IPS-18a (cell line): ENCODE results near the gene CRPPA.

Experiments
- H3K27ac ChIP-seq: one replicate; pipeline ENCODE4 v1.5.1; 2013; ENCODE audit warnings: low read length
- H3K27me3 ChIP-seq: one replicate; pipeline ENCODE4 v1.6.1; 2013; ENCODE audit warnings: mild to moderate bottlenecking, low read length; ENCODE audit not compliant: control insufficient read depth, insufficient read depth
- H3K36me3 ChIP-seq: one replicate; pipeline ENCODE4 v1.6.1; 2013; ENCODE audit warnings: low read depth, low read length; ENCODE audit not compliant: control insufficient read depth
- H3K4me1 ChIP-seq: one replicate; pipeline ENCODE4 v1.6.1; 2013; ENCODE audit warnings: low read depth, low read length; ENCODE audit not compliant: control insufficient read depth
- H3K4me3 ChIP-seq: one replicate; pipeline ENCODE4 v1.5.1; 2013; ENCODE audit warnings: low read length
- H3K9ac ChIP-seq: one replicate; pipeline ENCODE4 v1.6.1; 2013; ENCODE audit warnings: mild to moderate bottlenecking, low read length, moderate library complexity
- H3K9me3 ChIP-seq: one replicate; pipeline ENCODE4 v1.6.1; 2013; ENCODE audit warnings: low read depth, low read length; ENCODE audit not compliant: control insufficient read depth

The CRPPA gene

GRCh38 chr7:16403475-16403874 lies 17.9 kb downstream of the CRPPA start:
- Histone ChIP-seq H3K27me3 (no peaks in the 10 kb centered on the region), H3K4me1 (no peaks in the 10 kb centered on the region), H3K9me3 (peaks cover 22% of the 10 kb centered on the region), H3K4me3 (no peak overlapping the region), H3K27ac (no peak overlapping the region), H3K9ac (no peak overlapping the region), H3K36me3 (no peaks in the 10 kb centered on the region)

- Histone ChIP-seq H3K9ac (no peak overlapping the region), H3K4me3 (no peak overlapping the region), H3K27me3 (no peaks in the 10 kb centered on the region), H3K27ac (no peak overlapping the region), H3K4me1 (no peaks in the 10 kb centered on the region), H3K36me3 (no peaks in the 10 kb centered on the region), H3K9me3 (peaks cover 28% of the 10 kb centered on the region)
These were observed 18.4 kb downstream of the CRPPA start for GRCh38 chr7:16402940-16403339.

GRCh38 chr7:16402091-16402490 lies 19.2 kb downstream of the CRPPA start:
- H3K27me3 ChIP-seq: no peaks in the 10 kb centered on the region
- no peaks in the 10 kb centered on the region for H3K4me1 ChIP-seq
- no peaks in the 10 kb centered on the region for H3K36me3 ChIP-seq
- peaks cover 36% of the 10 kb centered on the region for H3K9me3 ChIP-seq
- no peak overlapping the region for H3K4me3 ChIP-seq
- H3K9ac ChIP-seq: no peak overlapping the region
- H3K27ac ChIP-seq: no peak overlapping the region

GRCh38 chr7:16400893-16401275 lies 20.5 kb downstream of the CRPPA start:
- H3K27ac ChIP-seq: no peak overlapping the region
- H3K9ac ChIP-seq: no peak overlapping the region
- H3K9me3 ChIP-seq: peaks cover 46% of the 10 kb centered on the region
- no peaks in the 10 kb centered on the region for H3K36me3 ChIP-seq
- no peaks in the 10 kb centered on the region for H3K4me1 ChIP-seq
- no peaks in the 10 kb centered on the region for H3K27me3 ChIP-seq
- no peak overlapping the region for H3K4me3 ChIP-seq

GRCh38 chr7:16399916-16400892 lies 21.1 kb downstream of the CRPPA start:
- Histone ChIP-seq H3K36me3 (no peaks in the 10 kb centered on the region), H3K4me3 (no peak overlapping the region), H3K27me3 (no peaks in the 10 kb centered on the region), H3K9ac (no peak overlapping the region), H3K4me1 (no peaks in the 10 kb centered on the region), H3K27ac (no peak overlapping the region), H3K9me3 (peaks cover 46% of the 10 kb centered on the region)

- Histone ChIP-seq H3K36me3 (no peaks in the 10 kb centered on the region), H3K4me1 (no peaks in the 10 kb centered on the region), H3K9ac (no peak overlapping the region), H3K4me3 (no peak overlapping the region), H3K27ac (no peak overlapping the region), H3K9me3 (peaks cover 46% of the 10 kb centered on the region), H3K27me3 (no peaks in the 10 kb centered on the region)
These were observed 22.0 kb downstream of the CRPPA start for GRCh38 chr7:16399265-16399831.

- peak overlapping the region; percentile 4 for H3K4me3 ChIP-seq
- H3K27ac ChIP-seq: no peak overlapping the region
- H3K36me3 ChIP-seq: no peaks in the 10 kb centered on the region
- no peak overlapping the region for H3K9ac ChIP-seq
- H3K4me1 ChIP-seq: no peaks in the 10 kb centered on the region
- H3K27me3 ChIP-seq: no peaks in the 10 kb centered on the region
- H3K9me3 ChIP-seq: peaks cover 46% of the 10 kb centered on the region
These were observed 23.0 kb downstream of the CRPPA start for GRCh38 chr7:16398146-16399017.

GRCh38 chr7:16397501-16398145 lies 23.7 kb downstream of the CRPPA start:
- H3K4me3 ChIP-seq: peak overlapping the region; percentile 4
- H3K27ac ChIP-seq: no peak overlapping the region
- H3K4me1 ChIP-seq: no peaks in the 10 kb centered on the region
- no peaks in the 10 kb centered on the region for H3K27me3 ChIP-seq
- no peak overlapping the region for H3K9ac ChIP-seq
- H3K9me3 ChIP-seq: peaks cover 46% of the 10 kb centered on the region
- H3K36me3 ChIP-seq: no peaks in the 10 kb centered on the region

- peaks cover 46% of the 10 kb centered on the region for H3K9me3 ChIP-seq
These were observed 24.4 kb downstream of the CRPPA start for GRCh38 chr7:16396766-16397500.

GRCh38 chr7:16395121-16395520 lies 26.2 kb downstream of the CRPPA start:
- no peak overlapping the region for H3K9ac ChIP-seq
- H3K4me3 ChIP-seq: no peak overlapping the region
- H3K27me3 ChIP-seq: no peaks in the 10 kb centered on the region
- no peak overlapping the region for H3K27ac ChIP-seq
- H3K9me3 ChIP-seq: peaks cover 40% of the 10 kb centered on the region
- H3K36me3 ChIP-seq: no peaks in the 10 kb centered on the region
- no peaks in the 10 kb centered on the region for H3K4me1 ChIP-seq

More at GRCh38 chr7:16396766-16397500, 24.4 kb downstream of the CRPPA start:
- Histone ChIP-seq H3K9ac (no peak overlapping the region), H3K36me3 (no peaks in the 10 kb centered on the region), H3K4me1 (no peaks in the 10 kb centered on the region), H3K27ac (no peak overlapping the region), H3K27me3 (no peaks in the 10 kb centered on the region), H3K4me3 (peak overlapping the region; percentile 4)
